Measurements from ENCODE around the gene S100A9.

DNA sequence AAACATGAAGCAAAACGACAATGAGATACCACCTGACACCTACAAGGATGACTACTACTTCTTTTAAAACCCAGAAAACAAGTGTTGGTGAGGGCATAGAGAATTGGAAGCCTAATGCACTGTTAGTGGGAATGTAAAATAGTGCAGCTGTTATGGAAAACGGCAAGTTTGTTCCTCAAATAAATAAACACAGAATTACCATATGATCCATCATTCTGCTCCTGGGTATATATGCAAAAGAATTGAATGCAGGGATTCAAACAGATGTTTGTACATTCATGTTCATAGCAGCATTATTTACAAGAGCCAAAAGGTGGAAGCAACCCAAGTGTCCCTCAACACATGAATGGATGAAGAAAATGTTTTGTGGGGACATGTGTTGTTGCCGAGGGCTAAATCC, 34.6 kb downstream of the S100A9 start:
- TF ChIP-seq TEAD4 (IDR thresholded peaks at IDR 0.05) (no peak), EGR1 (IDR thresholded peaks at IDR 0.05) (no peak), EP300 (IDR thresholded peaks at IDR 0.05; ENCODE audit: borderline replicate concordance) (no peak), TAF1 (IDR thresholded peaks at IDR 0.05; ENCODE audit: low read depth) (no peak), YY1 (IDR thresholded peaks at IDR 0.05; ENCODE audit: low read depth) (no peak), RAD21 (IDR thresholded peaks at IDR 0.05; ENCODE audit: low read depth) (no peak), CEBPB (IDR thresholded peaks at IDR 0.05) (no peak), FOXM1 (IDR thresholded peaks at IDR 0.05; ENCODE audit: borderline replicate concordance, low read depth) (no peak), TCF12 (IDR thresholded peaks at IDR 0.05; ENCODE audit: low read depth) (no peak)
- TF ChIP-seq, protein P1, sequence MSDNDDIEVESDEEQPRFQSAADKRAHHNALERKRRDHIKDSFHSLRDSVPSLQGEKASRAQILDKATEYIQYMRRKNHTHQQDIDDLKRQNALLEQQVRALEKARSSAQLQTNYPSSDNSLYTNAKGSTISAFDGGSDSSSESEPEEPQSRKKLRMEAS (IDR thresholded peaks at IDR 0.05), result no peak
- TF ChIP-seq, protein P2, sequence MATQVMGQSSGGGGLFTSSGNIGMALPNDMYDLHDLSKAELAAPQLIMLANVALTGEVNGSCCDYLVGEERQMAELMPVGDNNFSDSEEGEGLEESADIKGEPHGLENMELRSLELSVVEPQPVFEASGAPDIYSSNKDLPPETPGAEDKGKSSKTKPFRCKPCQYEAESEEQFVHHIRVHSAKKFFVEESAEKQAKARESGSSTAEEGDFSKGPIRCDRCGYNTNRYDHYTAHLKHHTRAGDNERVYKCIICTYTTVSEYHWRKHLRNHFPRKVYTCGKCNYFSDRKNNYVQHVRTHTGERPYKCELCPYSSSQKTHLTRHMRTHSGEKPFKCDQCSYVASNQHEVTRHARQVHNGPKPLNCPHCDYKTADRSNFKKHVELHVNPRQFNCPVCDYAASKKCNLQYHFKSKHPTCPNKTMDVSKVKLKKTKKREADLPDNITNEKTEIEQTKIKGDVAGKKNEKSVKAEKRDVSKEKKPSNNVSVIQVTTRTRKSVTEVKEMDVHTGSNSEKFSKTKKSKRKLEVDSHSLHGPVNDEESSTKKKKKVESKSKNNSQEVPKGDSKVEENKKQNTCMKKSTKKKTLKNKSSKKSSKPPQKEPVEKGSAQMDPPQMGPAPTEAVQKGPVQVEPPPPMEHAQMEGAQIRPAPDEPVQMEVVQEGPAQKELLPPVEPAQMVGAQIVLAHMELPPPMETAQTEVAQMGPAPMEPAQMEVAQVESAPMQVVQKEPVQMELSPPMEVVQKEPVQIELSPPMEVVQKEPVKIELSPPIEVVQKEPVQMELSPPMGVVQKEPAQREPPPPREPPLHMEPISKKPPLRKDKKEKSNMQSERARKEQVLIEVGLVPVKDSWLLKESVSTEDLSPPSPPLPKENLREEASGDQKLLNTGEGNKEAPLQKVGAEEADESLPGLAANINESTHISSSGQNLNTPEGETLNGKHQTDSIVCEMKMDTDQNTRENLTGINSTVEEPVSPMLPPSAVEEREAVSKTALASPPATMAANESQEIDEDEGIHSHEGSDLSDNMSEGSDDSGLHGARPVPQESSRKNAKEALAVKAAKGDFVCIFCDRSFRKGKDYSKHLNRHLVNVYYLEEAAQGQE (IDR thresholded peaks at IDR 0.05; ENCODE audit: low read depth), result no peak
